GM23338 (cell line): ENCODE results near the gene ADGRF3. TPM values are rescaled to one million over a fixed set of nuclear protein-coding genes. Genes with fewer than 3 reads are reported as not detected.

Experiments
- ATAC-seq: fragments of 200-7000 bp; cut with Tn5 transposase; 3 replicates; pipeline ENCODE4 v1.9.1; 2020
- DNase-seq: peaks from one replicate; pipeline ENCODE4 v3.0.0-alpha.2; 2015; ENCODE audit warnings: low spot score
- H2AFZ ChIP-seq: fragments of 200-600 bp; sonication (generic); 2 replicates; pipeline ENCODE4 v1.8.0; 2016; ENCODE audit warnings: antibody characterized with exemption, mild to moderate bottlenecking, moderate library complexity
- H3F3A ChIP-seq: fragments of 200-600 bp; sonication (generic); replicated peaks from 2 replicates; pipeline ENCODE4 v1.8.0; 2017; ENCODE audit warnings: antibody characterized with exemption, mixed run types, low read depth
- H3K27ac ChIP-seq: fragments of 200-600 bp; sonication (generic); 2 replicates; pipeline ENCODE4 v1.6.1; 2016; ENCODE audit warnings: low read depth
- H3K27me3 ChIP-seq: fragments of 200-600 bp; sonication (generic); 2 replicates; pipeline ENCODE4 v1.8.0; 2016; ENCODE audit warnings: mild to moderate bottlenecking, mixed run types, moderate library complexity; ENCODE audit not compliant: insufficient read depth
- H3K36me3 ChIP-seq: fragments of 200-600 bp; sonication (generic); 2 replicates; pipeline ENCODE4 v1.8.0; 2016; ENCODE audit warnings: mild to moderate bottlenecking; ENCODE audit not compliant: insufficient read depth
- H3K4me1 ChIP-seq: fragments of 200-600 bp; sonication (generic); 2 replicates; pipeline ENCODE4 v1.8.0; 2016; ENCODE audit warnings: mild to moderate bottlenecking, moderate library complexity; ENCODE audit not compliant: insufficient read depth
- H3K4me2 ChIP-seq: fragments of 200-600 bp; sonication (generic); 2 replicates; pipeline ENCODE4 v1.7.1; 2017; ENCODE audit warnings: mixed run types
- H3K4me3 ChIP-seq: fragments of 200-600 bp; sonication (generic); 2 replicates; pipeline ENCODE4 v1.6.1; 2016; ENCODE audit warnings: mixed run types
- H3K79me2 ChIP-seq: fragments of 200-600 bp; sonication (generic); replicated peaks from 2 replicates; pipeline ENCODE4 v1.8.0; 2017; ENCODE audit warnings: mild to moderate bottlenecking; ENCODE audit not compliant: insufficient read depth
- H3K9me2 ChIP-seq: fragments of 200-600 bp; sonication (generic); 2 replicates; pipeline ENCODE4 v1.8.0; 2017; ENCODE audit not compliant: insufficient read depth
- H4K20me1 ChIP-seq: fragments of 200-600 bp; sonication (generic); replicated peaks from 2 replicates; pipeline ENCODE4 v1.8.0; 2017; ENCODE audit warnings: mild to moderate bottlenecking; ENCODE audit not compliant: insufficient read depth
- H3K27ac Mint-ChIP-seq: 2 replicates; pipeline ENCODE4 v1.8.0; 2020; ENCODE audit warnings: inconsistent platforms, mild to moderate bottlenecking, moderate library complexity, mixed read lengths
- H3K27me3 Mint-ChIP-seq: 3 replicates; pipeline ENCODE4 v1.8.0; 2022; ENCODE audit warnings: low read depth, mild to moderate bottlenecking, moderate library complexity, mixed read lengths, inconsistent platforms; ENCODE audit not compliant: insufficient read depth, poor library complexity
- H3K36me3 Mint-ChIP-seq: 3 replicates; pipeline ENCODE4 v1.8.0; 2021; ENCODE audit warnings: low read depth, mild to moderate bottlenecking, inconsistent platforms, moderate library complexity, mixed read lengths
- H3K4me1 Mint-ChIP-seq: 3 replicates; pipeline ENCODE4 v1.8.0; 2020; ENCODE audit warnings: mild to moderate bottlenecking, inconsistent platforms, mixed read lengths
- H3K4me3 Mint-ChIP-seq: 3 replicates; pipeline ENCODE4 v1.8.0; 2021; ENCODE audit warnings: moderate library complexity, mild to moderate bottlenecking, inconsistent platforms, mixed read lengths
- H3K9me3 Mint-ChIP-seq: 3 replicates; pipeline ENCODE4 v1.8.0; 2020; ENCODE audit warnings: moderate library complexity, mild to moderate bottlenecking, inconsistent platforms, mixed read lengths
- CREB1 ChIP-seq: fragments of 250-450 bp; sonication (Bioruptor Pico); IDR thresholded peaks from 2 replicates; pipeline ENCODE4 v1.5.0; 2020; ENCODE audit warnings: low read depth, mild to moderate bottlenecking, moderate library complexity
- ETS1 ChIP-seq: IDR thresholded peaks from 2 replicates; pipeline ENCODE4 v1.6.1; 2016; ENCODE audit warnings: antibody characterized with exemption
- EZH2 ChIP-seq: fragments of 200-600 bp; sonication (generic); IDR thresholded peaks from one replicate; pipeline ENCODE4 v1.8.0; 2017; ENCODE audit warnings: antibody characterized with exemption, mild to moderate bottlenecking, low read depth; ENCODE audit not compliant: unreplicated experiment
- EZH2phosphoT487 ChIP-seq: fragments of 200-600 bp; sonication (generic); IDR thresholded peaks from one replicate; pipeline ENCODE4 v1.8.1; 2018; ENCODE audit warnings: antibody characterized with exemption; ENCODE audit not compliant: unreplicated experiment
- JUNB ChIP-seq: IDR thresholded peaks from one replicate; pipeline ENCODE4 v1.6.1; 2016; ENCODE audit warnings: antibody characterized with exemption; ENCODE audit not compliant: unreplicated experiment
- NANOG ChIP-seq: IDR thresholded peaks from 2 replicates; pipeline ENCODE4 v1.6.1; 2016; ENCODE audit warnings: antibody characterized with exemption, borderline replicate concordance
- POLR2AphosphoS5 ChIP-seq: IDR thresholded peaks from 2 replicates; pipeline ENCODE4 v1.6.1; 2016; ENCODE audit warnings: antibody characterized with exemption, low read depth
- STAT1 ChIP-seq: IDR thresholded peaks from one replicate; pipeline ENCODE4 v1.6.1; 2016; ENCODE audit warnings: antibody characterized with exemption; ENCODE audit not compliant: unreplicated experiment
- ZNF462 ChIP-seq: fragments of 250-450 bp; sonication (Bioruptor Pico); IDR thresholded peaks from 2 replicates; pipeline ENCODE4 v1.5.0; 2020; ENCODE audit warnings: mild to moderate bottlenecking, moderate library complexity
- polyA plus RNA-seq: library from polyadenylated mRNA; unstranded; fragments of >200 nt; fragmentation: Nextera tagmentation; extraction: Ambion mirVana; gene quantifications from 2 replicates; pipeline ENCODE4 v1.2.1, GENCODE V29; 2016
- total RNA-seq: library from RNA; depleted of rRNA; stranded (reverse); fragments of >200 nt; shearing (Covaris generic); gene quantifications from 2 replicates; pipeline ENCODE4 v1.2.3, GENCODE V29; 2014

Gene ADGRF3
- total and polyA plus RNA-seq, 2 experiments from 2014 or later: 0.38 to 0.39 TPM

- no peak overlapping the region for H2AFZ ChIP-seq
- no peaks in the 10 kb centered on the region for H3K79me2 ChIP-seq
- H3K27ac Mint-ChIP-seq: no peak overlapping the region
- peaks cover 1% of the 10 kb centered on the region for H3K4me1 Mint-ChIP-seq
- no peaks in the 10 kb centered on the region for H4K20me1 ChIP-seq
- peaks cover 27% of the 10 kb centered on the region for H3K4me1 ChIP-seq
- H3K9me2 ChIP-seq: no peaks in the 10 kb centered on the region
- ATAC-seq: no peak; the same call in 2 of the 3 replicates
- no peak overlapping the region for H3K4me3 Mint-ChIP-seq
- H3K36me3 ChIP-seq: no peaks in the 10 kb centered on the region
- no peaks in the 10 kb centered on the region for H3K27me3 Mint-ChIP-seq
- peak overlapping the region; percentile 68 for H3K27ac ChIP-seq
- DNase-seq: no peak
- no peaks in the 10 kb centered on the region for H3K27me3 ChIP-seq
- peak overlapping the region; percentile 61 for H3K4me3 ChIP-seq
- TF ChIP-seq POLR2AphosphoS5 (no peak), ETS1 (no peak), NANOG (no peak), CREB1 (CRISPR knock-in tag) (no peak), EZH2phosphoT487 (no peak), STAT1 (no peak), JUNB (no peak), EZH2 (no peak), ZNF462 (CRISPR knock-in tag) (no peak)
- no peaks in the 10 kb centered on the region for H3K9me3 Mint-ChIP-seq
- H3F3A ChIP-seq: no peaks in the 10 kb centered on the region
- peak overlapping the region; percentile 88 for H3K4me2 ChIP-seq
- H3K36me3 Mint-ChIP-seq: peaks cover 2% of the 10 kb centered on the region; the same call in 1 of the 3 replicates
Observed at GRCh38 chr2:26300234-26300925, 46.2 kb downstream of the ADGRF3 start.
